Thyroid gland (tissue), 4 donors: ENCODE measurements around the gene JMJD6. TPM values are rescaled to one million over a fixed set of nuclear protein-coding genes. Genes with fewer than 3 reads are reported as not detected.
A peak's percentile ranks its signal among the peaks of the same experiment; 100 is the strongest.

Experiments used
- DNase-seq, 2 donors: peaks; one replicate each; pipeline ENCODE4 v3.0.0-alpha.2; 2019
- H3K27ac ChIP-seq, 3 donors: fragments of 200-600 bp; sonication (generic); 1 replicate in 2 of 3; 2 replicates in 1 of 3; pipeline ENCODE4 v1.5.1; 2016 to 2019; ENCODE audit warnings: mild to moderate bottlenecking in 1 of 3, moderate library complexity in 1 of 3
- H3K27me3 ChIP-seq: fragments of 200-600 bp; sonication (generic); one replicate; pipeline ENCODE4 v1.5.1; 2019
- H3K36me3 ChIP-seq, 2 donors: fragments of 200-600 bp; sonication (generic); one replicate each; pipeline ENCODE4 v1.5.1; 2016 to 2019
- H3K4me1 ChIP-seq, 2 donors: fragments of 200-600 bp; sonication (generic); one replicate each; pipeline ENCODE4 v1.5.1; 2017 to 2019
- H3K4me3 ChIP-seq, 3 donors: fragments of 200-600 bp; sonication (generic); replicated peaks in 1 of 3; 1 replicate in 2 of 3; 2 replicates in 1 of 3; pipeline ENCODE4 v1.5.1; 2016; ENCODE audit warnings: mild to moderate bottlenecking in 1 of 3
- H3K9me3 ChIP-seq: fragments of 200-600 bp; sonication (generic); one replicate; pipeline ENCODE4 v1.5.1; 2017
- POLR2A ChIP-seq, 2 donors: fragments of 450-650 bp; IDR thresholded peaks; one replicate each; pipeline ENCODE4 v1.6.1; 2017; ENCODE audit warnings: antibody characterized with exemption in 2 of 2, mild to moderate bottlenecking in 2 of 2, moderate library complexity in 1 of 2
- WGBS, 2 donors: methylation state at CpG; one replicate each; pipeline ENCODE4 v1.1.5; 2017; 5-methylcytosine and 5-hydroxymethylcytosine counted together
- intact Hi-C: fragments of 100-400 bp; cut with DNase I; formaldehyde crosslinking; loops from one replicate; pipeline ENCODE4 v1.15.1; 2023
- total RNA-seq, 4 donors: library from RNA; depleted of rRNA; stranded (reverse); fragments of >200 nt; gene quantifications; one replicate each; pipeline ENCODE4 v1.2.3, GENCODE V29; 2016
- TF ChIP-seq, protein P1 (sequence below), 6 experiments: fragments of 200-600 bp in 3 of 6; fragments of 450-650 bp in 3 of 6; sonication (generic) in 3 of 6; IDR thresholded peaks; one replicate each; pipeline ENCODE4 v1.5.1; 2016 to 2019; ENCODE audit warnings: antibody characterized with exemption in 6 of 6, mild to moderate bottlenecking in 2 of 6, inconsistent platforms in 1 of 6, moderate library complexity in 1 of 6

JMJD6 gene
- total RNA-seq, 4 donors from 2014 or later: 12.2 to 24.2 (median 20.7) TPM

DNA sequence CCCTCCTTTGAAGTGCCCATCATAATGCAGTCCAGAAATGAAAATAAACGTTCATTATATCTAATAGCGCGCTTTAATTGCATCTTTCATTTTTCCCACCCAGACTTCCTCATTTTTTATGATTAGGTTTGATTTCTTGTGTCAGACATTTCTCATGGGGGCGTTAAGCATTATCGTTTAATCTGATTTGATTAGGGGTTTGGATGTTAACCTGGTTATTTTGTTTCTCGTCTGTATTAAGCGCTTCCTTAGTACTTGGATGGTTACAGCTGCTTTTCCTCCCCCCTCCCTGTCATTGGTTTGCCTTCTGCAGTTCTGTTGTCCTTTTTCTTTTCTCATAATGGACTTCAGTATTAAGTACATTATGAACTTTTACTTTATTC lies 12.1 kb upstream of the JMJD6 start:
- Histone ChIP-seq H3K36me3 (peaks cover 26% of the 10 kb centered on the region in 2 donors), H3K27me3 (no peaks in the 10 kb centered on the region), H3K4me3 (peak overlapping the region; percentile 9 to 98 (median 68)), H3K4me1 (peaks cover 31% of the 10 kb centered on the region in 2 donors), H3K9me3 (no peaks in the 10 kb centered on the region), H3K27ac (peak overlapping the region; percentile 90 to 99 (median 92))
- TF ChIP-seq POLR2A (IDR thresholded peaks at IDR 0.05): no peak
- TF ChIP-seq, protein P1, sequence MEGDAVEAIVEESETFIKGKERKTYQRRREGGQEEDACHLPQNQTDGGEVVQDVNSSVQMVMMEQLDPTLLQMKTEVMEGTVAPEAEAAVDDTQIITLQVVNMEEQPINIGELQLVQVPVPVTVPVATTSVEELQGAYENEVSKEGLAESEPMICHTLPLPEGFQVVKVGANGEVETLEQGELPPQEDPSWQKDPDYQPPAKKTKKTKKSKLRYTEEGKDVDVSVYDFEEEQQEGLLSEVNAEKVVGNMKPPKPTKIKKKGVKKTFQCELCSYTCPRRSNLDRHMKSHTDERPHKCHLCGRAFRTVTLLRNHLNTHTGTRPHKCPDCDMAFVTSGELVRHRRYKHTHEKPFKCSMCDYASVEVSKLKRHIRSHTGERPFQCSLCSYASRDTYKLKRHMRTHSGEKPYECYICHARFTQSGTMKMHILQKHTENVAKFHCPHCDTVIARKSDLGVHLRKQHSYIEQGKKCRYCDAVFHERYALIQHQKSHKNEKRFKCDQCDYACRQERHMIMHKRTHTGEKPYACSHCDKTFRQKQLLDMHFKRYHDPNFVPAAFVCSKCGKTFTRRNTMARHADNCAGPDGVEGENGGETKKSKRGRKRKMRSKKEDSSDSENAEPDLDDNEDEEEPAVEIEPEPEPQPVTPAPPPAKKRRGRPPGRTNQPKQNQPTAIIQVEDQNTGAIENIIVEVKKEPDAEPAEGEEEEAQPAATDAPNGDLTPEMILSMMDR (IDR thresholded peaks at IDR 0.05): no peak
- WGBS, 2 donors: 1% methylated on average over 7 of the region's 7 CpGs
- intact Hi-C loops: no loop called here
- no peak for DNase-seq

DNA sequence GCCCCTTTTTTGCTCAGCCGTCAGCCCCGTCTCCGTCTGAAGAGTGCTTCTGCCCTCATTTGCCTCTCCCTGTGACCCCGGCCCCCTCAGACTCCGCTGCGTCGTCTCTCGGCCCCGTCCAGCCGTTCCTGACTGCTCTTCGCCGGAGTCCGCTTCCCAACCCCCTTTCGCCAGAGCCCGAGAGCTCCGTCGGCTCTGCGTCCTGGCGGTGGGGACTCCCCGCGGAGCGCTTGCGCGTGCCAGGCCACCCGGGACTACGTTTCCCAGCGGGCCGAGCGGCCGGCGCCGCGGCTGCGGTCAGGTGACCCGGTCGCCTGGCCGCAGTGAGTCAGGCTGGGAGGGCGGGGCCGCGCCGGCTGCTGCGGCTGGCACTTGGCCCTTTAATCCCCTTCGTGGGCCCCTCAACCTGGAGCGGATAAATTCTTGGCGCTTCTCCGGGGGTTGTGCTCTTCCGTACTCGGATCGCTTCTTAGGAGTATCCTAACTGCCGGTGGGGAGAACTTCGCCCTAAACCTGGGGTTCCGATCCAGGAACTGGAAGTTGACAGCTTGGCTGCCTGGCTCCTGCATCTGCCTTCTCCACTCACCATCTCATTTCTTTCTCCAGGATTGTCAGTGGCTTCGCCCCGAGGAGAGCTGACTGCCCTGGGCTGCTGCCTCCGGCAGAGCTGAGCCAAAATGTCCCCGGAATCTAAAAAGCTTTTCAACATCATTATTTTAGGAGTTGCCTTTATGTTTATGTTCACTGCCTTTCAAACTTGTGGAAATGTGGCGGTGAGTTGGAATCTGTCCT lies 11.5 kb upstream of the JMJD6 start, which contains the start of gene MFSD11:
Gene MFSD11, plus strand, starts transcription at position 444 of the 792 bp plus-strand sequence. Its CDS starts 234 bp downstream, at position 678.
- DNase-seq: peak; percentile 91 to 92
- peaks cover 34 to 37% of the 10 kb centered on the region in 2 donors for H3K4me1 ChIP-seq
- H3K4me3 ChIP-seq: peak within 1 kb of the TSS; percentile 83 to 98 (median 94)
- no peaks in the 10 kb centered on the region for H3K27me3 ChIP-seq
- WGBS, 2 donors: 0% methylated on average over 39 to 52 of the region's 57 CpGs
- intact Hi-C loops: no loop called here
- TF ChIP-seq, protein P1 (IDR thresholded peaks at IDR 0.05): peak in 1 of 6 experiments; percentile 18
- TF ChIP-seq POLR2A (IDR thresholded peaks at IDR 0.05): peak; percentile 24 to 76
- peak within 1 kb of the TSS; percentile 96 to 99 (median 97) for H3K27ac ChIP-seq
- peaks cover 29 to 32% of the 10 kb centered on the region in 2 donors for H3K36me3 ChIP-seq
- no peaks in the 10 kb centered on the region for H3K9me3 ChIP-seq

DNA sequence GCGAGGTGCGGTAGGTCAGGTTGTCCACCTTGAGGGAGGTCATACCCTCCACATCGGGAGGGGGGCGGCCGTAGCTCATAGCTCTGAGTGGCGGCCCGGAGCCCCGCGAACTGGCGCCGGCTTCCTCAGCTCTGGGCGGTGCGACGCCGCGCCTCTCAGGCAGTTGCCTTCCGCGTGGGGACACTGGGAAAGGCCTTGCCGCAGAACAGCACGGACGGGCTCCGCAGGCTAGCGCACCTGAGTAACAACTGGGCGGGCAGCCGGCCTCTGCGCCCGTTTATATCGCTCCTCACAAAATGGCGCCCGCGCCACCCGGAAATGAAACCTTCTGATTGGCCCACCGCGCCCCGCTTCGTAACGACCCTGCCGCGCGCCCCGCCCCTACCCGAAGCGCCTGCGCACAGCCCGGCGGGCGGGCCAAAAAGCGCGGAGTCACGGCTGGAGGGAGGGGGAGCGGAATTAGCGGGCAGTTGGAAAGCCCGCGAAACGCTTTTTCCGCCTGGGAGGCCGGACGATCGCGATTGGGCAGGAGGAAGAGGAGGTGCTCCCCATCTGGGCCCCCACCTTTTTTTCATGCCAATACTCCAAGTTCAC lies 10.8 kb upstream of the JMJD6 start, which contains the start of gene SRSF2:
Gene SRSF2, minus strand, starts transcription at position 250 of the 594 bp plus-strand sequence. Its CDS starts 171 bp downstream, at position 79.
- H3K4me1 ChIP-seq: peaks cover 34 to 42% of the 10 kb centered on the region in 2 donors
- TF ChIP-seq, protein P1 (IDR thresholded peaks at IDR 0.05): peak in 1 of 6 experiments; percentile 6
- peak; percentile 100 for TF ChIP-seq POLR2A (IDR thresholded peaks at IDR 0.05)

DNA sequence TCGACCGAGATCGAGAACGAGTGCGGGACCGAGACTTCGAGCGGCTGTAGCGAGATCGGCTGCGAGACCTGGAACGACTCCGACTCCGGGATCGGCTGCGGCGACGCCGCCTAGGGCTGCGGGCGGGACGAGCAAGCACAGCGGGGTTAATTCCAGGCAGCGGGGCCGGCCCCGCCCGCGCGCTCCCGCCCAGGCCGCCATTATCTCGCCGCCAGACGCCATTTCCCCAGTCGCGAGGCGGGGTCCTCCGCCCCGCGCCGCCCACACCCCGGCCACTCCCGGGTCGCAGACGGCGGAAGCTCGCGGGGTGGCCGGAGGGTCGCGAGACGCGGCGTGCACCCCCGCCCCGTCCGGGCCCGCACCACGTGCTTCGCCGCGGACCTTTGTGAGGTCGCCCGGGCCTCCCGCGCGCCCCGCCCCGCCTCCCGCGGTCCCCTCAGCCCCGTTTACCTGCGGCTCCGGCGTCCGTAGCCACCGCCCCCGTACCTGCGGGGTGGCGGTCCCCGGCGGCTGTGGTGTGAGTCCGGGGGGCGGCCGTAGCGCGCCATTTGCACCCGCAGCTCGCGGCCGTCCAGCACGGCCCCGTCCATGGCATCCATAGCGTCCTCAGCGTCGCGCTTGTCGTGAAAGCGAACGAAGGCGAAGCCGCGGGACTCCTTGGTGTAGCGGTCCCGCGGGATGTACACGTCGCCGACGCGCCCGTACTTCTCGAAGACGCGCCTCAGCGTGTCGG lies 10.1 kb upstream of the JMJD6 start:
- TF ChIP-seq, protein P1 (IDR thresholded peaks at IDR 0.05): peak in 2 of 6 experiments; percentile 13 to 24
- TF ChIP-seq POLR2A (IDR thresholded peaks at IDR 0.05): peak in 1 of 2 donors; percentile 63
- H3K9me3 ChIP-seq: no peaks in the 10 kb centered on the region
- H3K27me3 ChIP-seq: no peaks in the 10 kb centered on the region
- 0% methylated on average over 22 of the region's 117 CpGs; no CpG with 5 or more reads in 1 of the 2 donors for WGBS, 2 donors
- H3K4me3 ChIP-seq: peak overlapping the region; percentile 83 to 98 (median 94)
- intact Hi-C loops: no loop called here
- H3K36me3 ChIP-seq: peaks cover 21 to 32% of the 10 kb centered on the region in 2 donors
- peaks cover 34 to 47% of the 10 kb centered on the region in 2 donors for H3K4me1 ChIP-seq
- peak; percentile 73 to 75 for DNase-seq
- H3K27ac ChIP-seq: peak overlapping the region; percentile 96 to 99 (median 97)

More for the DNA sequence above, 10.8 kb upstream of the JMJD6 start, which contains the start of gene SRSF2:
- peak within 1 kb of the TSS; percentile 83 to 98 (median 94) for H3K4me3 ChIP-seq
- intact Hi-C loops: no loop called here
- H3K27me3 ChIP-seq: no peaks in the 10 kb centered on the region
- no peaks in the 10 kb centered on the region for H3K9me3 ChIP-seq
- H3K36me3 ChIP-seq: peaks cover 23 to 36% of the 10 kb centered on the region in 2 donors
- H3K27ac ChIP-seq: peak within 1 kb of the TSS; percentile 96 to 99 (median 97)
- 0 to 2% methylated on average over 19 to 21 of the region's 60 CpGs for WGBS, 2 donors
- DNase-seq: peak; percentile 98
